Osteoblast (primary cell): ENCODE measurements around the gene AATF. TPM values are rescaled to one million over a fixed set of nuclear protein-coding genes. Genes with fewer than 3 reads are reported as not detected.

Experiments
- DNase-seq: peaks from one replicate; pipeline ENCODE4 v3.0.0; 2011; ENCODE audit warnings: low spot score, mixed read lengths; ENCODE audit not compliant: insufficient read length; ENCODE audit errors: missing footprints
- H2AFZ ChIP-seq: 2 replicates; pipeline ENCODE4 v1.6.0; 2011; ENCODE audit warnings: mild to moderate bottlenecking, low read length
- H3K27ac ChIP-seq: 2 replicates; pipeline ENCODE4 v1.5.1; 2011; ENCODE audit warnings: mild to moderate bottlenecking, low read depth, low read length, moderate library complexity
- H3K27me3 ChIP-seq: 2 replicates; pipeline ENCODE4 v1.6.0; 2012; ENCODE audit warnings: mild to moderate bottlenecking, control low read depth, inconsistent platforms, low read length, moderate library complexity; ENCODE audit not compliant: insufficient read depth
- H3K36me3 ChIP-seq: 2 replicates; pipeline ENCODE4 v1.5.1; 2011; ENCODE audit warnings: mild to moderate bottlenecking, low read length, control low read depth, moderate library complexity; ENCODE audit not compliant: insufficient read depth
- H3K4me1 ChIP-seq: 2 replicates; pipeline ENCODE4 v1.5.1; 2011; ENCODE audit warnings: mild to moderate bottlenecking, low read length, control low read depth, moderate library complexity; ENCODE audit not compliant: insufficient read depth
- H3K4me2 ChIP-seq: 2 replicates; pipeline ENCODE4 v1.6.0; 2011; ENCODE audit warnings: mild to moderate bottlenecking, low read length; ENCODE audit not compliant: insufficient read depth
- H3K4me3 ChIP-seq: fragments of 200-600 bp; sonication (generic); 3 replicates; pipeline ENCODE4 v1.5.1; 2012; ENCODE audit warnings: mild to moderate bottlenecking, low read length, inconsistent platforms; ENCODE audit not compliant: insufficient read depth
- H3K79me2 ChIP-seq: 2 replicates; pipeline ENCODE4 v1.6.0; 2012; ENCODE audit warnings: mild to moderate bottlenecking, low read length, control low read depth, inconsistent platforms; ENCODE audit not compliant: insufficient read depth
- H3K9me3 ChIP-seq: 2 replicates; pipeline ENCODE4 v1.5.1; 2011; ENCODE audit warnings: low read depth, low read length, control low read depth
- H4K20me1 ChIP-seq: 2 replicates; pipeline ENCODE4 v1.6.0; 2012; ENCODE audit warnings: mild to moderate bottlenecking, low read length, control low read depth; ENCODE audit not compliant: insufficient read depth
- CTCF ChIP-seq: IDR thresholded peaks from 2 replicates; pipeline ENCODE4 v1.5.1; 2011; ENCODE audit warnings: mild to moderate bottlenecking, low read depth, low read length, moderate library complexity; ENCODE audit errors: extremely low read depth
- total RNA-seq: library from RNA; depleted of rRNA; stranded (reverse); fragments of >200 nt; gene quantifications from 2 replicates; pipeline ENCODE4 v1.2.3, GENCODE V29; 2012

Gene AATF
- total RNA-seq, 1 donor = 22.4 TPM

- Histone ChIP-seq H3K4me3 (no peak overlapping the region), H3K79me2 (no peaks in the 10 kb centered on the region), H3K27ac (no peak overlapping the region), H3K4me2 (no peak overlapping the region), H4K20me1 (peaks cover 13% of the 10 kb centered on the region), H3K36me3 (no peaks in the 10 kb centered on the region), H3K4me1 (no peaks in the 10 kb centered on the region), H3K9me3 (no peaks in the 10 kb centered on the region), H3K27me3 (peaks cover 99% of the 10 kb centered on the region), H2AFZ (no peak overlapping the region)
- no peak for TF ChIP-seq CTCF
- peak; percentile 85 for DNase-seq
Measured at GRCh38 chr17:36931096-36931696, 17.6 kb upstream of the AATF start.

GRCh38 chr17:36931697-36932382 is 16.9 kb upstream of the AATF start:
- Histone ChIP-seq H3K4me1 (no peaks in the 10 kb centered on the region), H2AFZ (no peak overlapping the region), H3K9me3 (no peaks in the 10 kb centered on the region), H3K27me3 (peaks cover 99% of the 10 kb centered on the region), H3K4me2 (peak overlapping the region; percentile 36), H3K79me2 (no peaks in the 10 kb centered on the region), H3K4me3 (no peak overlapping the region), H4K20me1 (peaks cover 14% of the 10 kb centered on the region), H3K27ac (no peak overlapping the region), H3K36me3 (no peaks in the 10 kb centered on the region)
- no peak for TF ChIP-seq CTCF
- peak; percentile 59 for DNase-seq

GRCh38 chr17:36932383-36932693 is 16.4 kb upstream of the AATF start:
- H4K20me1 ChIP-seq = peaks cover 14% of the 10 kb centered on the region
- no peak overlapping the region for H3K27ac ChIP-seq
- no peaks in the 10 kb centered on the region for H3K9me3 ChIP-seq
- H3K36me3 ChIP-seq = no peaks in the 10 kb centered on the region
- H3K4me2 ChIP-seq = peak overlapping the region; percentile 36
- H3K4me3 ChIP-seq = no peak overlapping the region
- no peak overlapping the region for H2AFZ ChIP-seq
- TF ChIP-seq CTCF = no peak
- H3K27me3 ChIP-seq = peaks cover 99% of the 10 kb centered on the region
- no peaks in the 10 kb centered on the region for H3K79me2 ChIP-seq
- peak; percentile 76 for DNase-seq
- H3K4me1 ChIP-seq = no peaks in the 10 kb centered on the region

GRCh38 chr17:36932694-36933511 is 15.9 kb upstream of the AATF start:
- peaks cover 14% of the 10 kb centered on the region for H4K20me1 ChIP-seq
- no peak overlapping the region for H3K4me3 ChIP-seq
- no peaks in the 10 kb centered on the region for H3K4me1 ChIP-seq
- H3K9me3 ChIP-seq = no peaks in the 10 kb centered on the region
- H2AFZ ChIP-seq = no peak overlapping the region
- no peak overlapping the region for H3K4me2 ChIP-seq
- TF ChIP-seq CTCF = no peak
- DNase-seq = peak; percentile 80
- no peaks in the 10 kb centered on the region for H3K36me3 ChIP-seq
- no peaks in the 10 kb centered on the region for H3K79me2 ChIP-seq
- H3K27ac ChIP-seq = no peak overlapping the region
- H3K27me3 ChIP-seq = peaks cover 99% of the 10 kb centered on the region
